Brain pericyte (primary cell): ENCODE data around the gene INCENP.

ENCODE experiments used
- DNase-seq: peaks from one replicate; pipeline ENCODE4 v3.0.0-alpha.2; 2012; ENCODE audit warnings: low read depth, low spot score

INCENP gene

GRCh38 chr11:62141111-62142042 is 17.6 kb downstream of the INCENP start:
- DNase-seq = no peak

GRCh38 chr11:62142043-62142375 is 18.2 kb downstream of the INCENP start:
- DNase-seq = no peak

GRCh38 chr11:62142921-62143320 is 19.1 kb downstream of the INCENP start:
- DNase-seq = no peak

GRCh38 chr11:62143727-62144126 is 19.9 kb downstream of the INCENP start:
- no peak for DNase-seq

- no peak for DNase-seq
Measured at GRCh38 chr11:62144641-62145255, 20.9 kb downstream of the INCENP start.

GRCh38 chr11:62145261-62145871 is 21.6 kb downstream of the INCENP start:
- no peak for DNase-seq

- no peak for DNase-seq
Measured at GRCh38 chr11:62146476-62147200, 22.8 kb downstream of the INCENP start.

- no peak for DNase-seq
Measured at GRCh38 chr11:62147545-62147944, 23.7 kb downstream of the INCENP start.

GRCh38 chr11:62148271-62148980 is 24.6 kb downstream of the INCENP start:
- no peak for DNase-seq

- DNase-seq = no peak
Measured at GRCh38 chr11:62149986-62150886, 26.4 kb downstream of the INCENP start.

- DNase-seq = no peak
Measured at GRCh38 chr11:62150887-62151736, 27.3 kb downstream of the INCENP start.

- no peak for DNase-seq
Measured at GRCh38 chr11:62151737-62152102, 27.9 kb downstream of the INCENP start.

- no peak for DNase-seq
Measured at GRCh38 chr11:62152245-62153086, 28.7 kb downstream of the INCENP start.

GRCh38 chr11:62153087-62153395 is 29.2 kb downstream of the INCENP start:
- DNase-seq = no peak

GRCh38 chr11:62153617-62154016 is 29.8 kb downstream of the INCENP start:
- DNase-seq = no peak

- no peak for DNase-seq
Measured at GRCh38 chr11:62157603-62158002, 33.8 kb downstream of the INCENP start.

GRCh38 chr11:62166371-62166770 is 42.6 kb downstream of the INCENP start:
- no peak for DNase-seq

GRCh38 chr11:62169448-62169847 is 45.6 kb downstream of the INCENP start:
- DNase-seq = no peak

GRCh38 chr11:62169935-62170334 is 46.1 kb downstream of the INCENP start:
- DNase-seq = no peak
